Stimulated activated CD8-positive, alpha-beta memory T cell treated with anti-CD3 and anti-CD28 coated beads, Interleukin-4, amount 100 ng/mL, for 48 hours (primary cell): ENCODE measurements around the gene TM4SF5.
A peak's percentile ranks its signal among the peaks of the same experiment; 100 is the strongest.

ENCODE experiments used
- DNase-seq: peaks from one replicate; pipeline ENCODE4 v3.0.0-alpha.2; 2020

The TM4SF5 gene

DNA sequence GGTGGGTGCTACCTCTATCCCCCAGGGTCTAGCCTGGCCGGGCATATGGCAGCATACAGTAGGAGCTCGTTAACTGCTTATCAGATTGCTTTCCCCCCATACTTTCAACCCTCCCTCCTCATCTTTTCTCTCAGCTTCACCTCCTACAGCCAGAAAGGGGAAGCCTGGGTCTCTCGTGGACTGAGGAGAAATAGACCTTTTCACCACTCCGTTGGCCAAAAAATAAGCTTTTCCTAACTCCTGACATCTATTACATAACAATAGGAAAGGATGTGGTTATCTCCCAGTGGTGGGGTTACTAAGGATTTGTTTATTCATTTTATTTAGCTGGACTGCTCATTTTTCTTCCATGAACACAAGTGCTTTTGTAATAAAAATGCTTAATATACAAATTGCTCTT, 23.0 kb upstream of the TM4SF5 start:
- DNase-seq, result no peak

DNA sequence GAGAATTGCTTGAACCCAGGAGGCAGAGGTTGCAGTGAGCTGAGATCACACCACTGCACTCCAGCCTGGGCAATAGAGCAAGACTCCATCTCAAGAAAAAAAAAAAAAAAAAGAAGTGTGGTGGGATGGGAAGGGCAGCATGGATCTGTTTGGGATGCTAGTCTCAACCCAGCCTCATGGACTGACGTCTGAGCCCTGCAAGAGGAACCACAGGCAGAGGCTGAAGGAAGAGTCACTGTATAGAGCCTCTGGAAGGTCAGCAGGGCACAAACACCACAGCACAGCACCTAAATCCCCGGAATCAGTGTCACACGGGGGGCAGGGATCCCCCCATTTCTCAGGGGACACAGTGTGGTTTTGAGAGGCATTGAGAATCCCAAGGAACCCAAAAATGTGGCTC, 21.1 kb upstream of the TM4SF5 start:
- DNase-seq, result no peak

- DNase-seq, result no peak
These were observed 19.8 kb upstream of the TM4SF5 start for GRCh38 chr17:4751932-4752331.

GRCh38 chr17:4753392-4753791, 18.3 kb upstream of the TM4SF5 start:
- no peak for DNase-seq

DNA sequence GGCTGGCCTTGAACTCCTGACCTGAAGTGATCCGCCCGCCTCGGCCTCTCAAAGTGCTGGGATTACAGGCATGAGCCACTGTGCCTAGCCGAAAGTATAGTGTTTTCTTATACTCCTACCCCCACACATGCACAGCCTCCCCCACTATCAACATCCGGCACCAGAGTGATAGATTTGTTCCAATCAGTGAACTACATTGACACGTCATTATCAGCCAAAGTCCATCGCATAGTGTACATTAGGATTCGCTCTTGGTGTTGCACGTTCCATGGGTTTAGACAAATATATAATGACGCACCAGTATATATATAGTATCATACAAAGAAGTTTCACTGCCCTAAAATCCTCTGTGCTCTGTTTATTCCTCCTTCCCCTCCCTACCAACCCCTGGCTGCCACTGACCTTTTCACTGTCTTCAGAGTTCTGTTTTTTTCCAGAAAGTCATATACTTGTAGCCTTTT, 11.9 kb upstream of the TM4SF5 start:
- DNase-seq, result no peak

GRCh38 chr17:4764595-4764994, 7.1 kb upstream of the TM4SF5 start:
- DNase-seq, result no peak

- DNase-seq, result no peak
These were observed 5.5 kb upstream of the TM4SF5 start for GRCh38 chr17:4766201-4766600.

- no peak for DNase-seq
These were observed 5.0 kb upstream of the TM4SF5 start for GRCh38 chr17:4766723-4767122.

GRCh38 chr17:4768298-4768697, 3.4 kb upstream of the TM4SF5 start:
- DNase-seq, result no peak

DNA sequence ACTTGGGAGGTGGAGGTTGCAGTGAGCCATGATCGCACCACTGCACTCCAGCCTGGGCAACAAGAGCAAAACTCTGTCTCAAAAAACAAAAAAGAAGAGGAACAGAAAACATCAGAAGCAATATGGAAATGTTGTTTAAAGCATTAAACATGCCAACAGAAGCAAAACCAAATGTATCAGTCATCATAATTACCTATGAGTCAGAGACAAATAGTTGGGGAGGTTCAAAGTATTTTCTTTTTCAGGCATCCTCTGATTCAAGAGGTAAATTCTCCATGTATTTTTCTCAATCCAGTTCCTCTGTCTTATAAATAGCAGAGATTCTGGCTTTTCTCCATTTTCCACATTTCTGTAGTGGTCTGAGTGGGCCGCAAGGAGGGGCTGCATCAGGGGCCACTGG, 2.1 kb upstream of the TM4SF5 start:
- no peak for DNase-seq

DNA sequence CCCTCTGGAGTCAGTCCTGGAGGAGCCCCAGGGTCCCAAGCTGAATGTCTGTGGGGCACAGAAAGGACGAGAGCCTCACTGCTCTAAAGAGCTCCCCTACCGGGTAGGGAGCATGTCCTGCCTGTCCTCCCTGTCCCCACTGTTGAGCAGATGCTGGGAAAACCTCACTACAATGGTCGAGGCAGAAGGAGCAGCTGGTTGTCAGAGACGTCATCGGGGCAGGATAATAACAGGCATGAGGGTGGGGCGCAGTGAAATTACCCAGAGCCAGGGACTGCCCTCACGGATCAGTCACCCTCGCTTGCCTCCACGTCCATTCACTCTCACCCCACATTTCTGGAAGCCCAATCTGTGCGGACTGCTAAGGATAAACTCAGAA, 538 bp downstream of the TM4SF5 start:
- DNase-seq, result no peak

GRCh38 chr17:4777969-4778760, 6.5 kb downstream of the TM4SF5 start:
- DNase-seq, result no peak

- no peak for DNase-seq
These were observed 8.8 kb downstream of the TM4SF5 start for GRCh38 chr17:4780325-4780955.

GRCh38 chr17:4782652-4783051, 11.0 kb downstream of the TM4SF5 start:
- no peak for DNase-seq

GRCh38 chr17:4785311-4786105, 13.8 kb downstream of the TM4SF5 start:
- DNase-seq, result no peak

- no peak for DNase-seq
These were observed 14.4 kb downstream of the TM4SF5 start, which contains the start of gene VMO1 for GRCh38 chr17:4786106-4786511. Gene VMO1 (minus strand): TSS chr17:4786364. CDS start chr17:4786352, 12 bp downstream.

GRCh38 chr17:4786516-4786915, 14.8 kb downstream of the TM4SF5 start:
- DNase-seq, result no peak

DNA sequence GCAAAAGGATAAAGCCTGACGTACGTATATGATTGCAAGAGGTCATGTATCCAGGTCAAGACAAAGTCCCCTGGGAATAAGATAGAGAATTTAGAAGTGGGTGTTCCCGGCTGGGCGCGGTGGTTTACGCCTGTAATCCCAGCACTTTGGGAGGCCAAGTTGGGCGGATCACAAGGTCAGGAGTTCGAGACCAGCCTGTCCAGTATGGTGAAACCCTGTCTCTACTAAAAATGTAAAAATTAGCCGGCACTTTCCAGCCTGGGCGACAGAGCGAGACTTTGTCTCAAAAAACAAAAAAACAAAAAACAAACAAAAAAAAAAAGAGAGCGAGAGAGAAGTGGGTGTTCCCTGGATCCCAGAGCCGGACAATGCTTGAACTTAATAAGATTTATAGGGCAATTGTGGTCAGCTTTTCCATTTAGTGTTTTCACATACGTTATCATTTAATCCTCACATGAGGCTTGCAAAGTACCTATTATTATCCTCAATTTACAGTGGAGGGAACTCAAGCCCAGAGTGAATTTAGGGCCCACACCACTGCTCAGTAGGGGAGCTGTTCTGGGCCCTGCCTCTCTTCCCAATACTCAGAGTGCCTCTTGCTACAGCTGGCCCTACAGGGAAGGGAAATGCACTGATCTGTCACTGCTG, 16.6 kb downstream of the TM4SF5 start:
- no peak for DNase-seq

DNA sequence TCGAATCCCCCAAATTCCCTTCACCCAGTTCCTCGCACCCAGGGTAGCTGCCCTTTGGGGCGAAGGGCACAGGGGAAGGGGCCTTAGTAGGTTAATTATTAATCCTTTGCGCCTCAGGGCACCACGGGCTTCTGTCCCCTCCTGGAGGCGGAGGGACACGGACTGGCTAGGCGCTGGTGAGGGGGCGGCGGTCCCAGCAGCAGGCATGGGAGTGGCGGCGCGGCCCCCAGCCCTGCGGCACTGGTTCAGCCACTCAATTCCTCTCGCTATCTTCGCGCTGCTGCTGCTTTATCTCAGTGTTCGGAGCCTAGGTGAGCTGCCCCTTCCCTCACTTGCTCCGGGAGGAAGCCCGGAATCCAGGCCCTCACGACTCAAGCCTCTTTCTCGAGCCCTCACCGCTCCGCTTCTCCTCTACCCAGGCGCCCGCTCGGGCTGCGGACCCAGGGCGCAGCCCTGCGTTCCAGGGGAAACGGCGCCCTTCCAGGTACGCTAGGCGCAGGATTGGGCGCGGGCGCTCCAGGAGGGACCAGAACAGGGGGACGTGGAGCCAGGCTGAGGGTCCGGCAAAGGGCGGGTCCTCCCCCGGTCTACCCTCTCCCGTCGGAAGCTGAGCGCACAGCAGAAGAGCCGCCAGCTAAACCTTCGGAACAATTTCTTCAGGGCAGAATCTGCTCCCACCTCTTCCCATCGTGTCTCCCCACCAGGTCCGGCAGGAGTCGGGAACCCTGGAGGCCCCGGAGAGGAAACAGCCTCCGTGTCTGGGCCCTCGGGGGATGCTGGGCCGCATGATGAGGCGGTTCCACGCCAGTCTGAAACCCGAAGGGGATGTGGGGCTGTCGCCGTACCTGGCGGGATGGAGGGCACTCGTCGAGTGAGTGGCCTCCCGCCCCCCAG, 17.4 kb downstream of the TM4SF5 start, which contains the start of gene GLTPD2:
Gene GLTPD2, plus strand, starts transcription at position 158 of the 894 bp plus-strand sequence. Its CDS starts 48 bp downstream, at position 206.
- no peak for DNase-seq

DNA sequence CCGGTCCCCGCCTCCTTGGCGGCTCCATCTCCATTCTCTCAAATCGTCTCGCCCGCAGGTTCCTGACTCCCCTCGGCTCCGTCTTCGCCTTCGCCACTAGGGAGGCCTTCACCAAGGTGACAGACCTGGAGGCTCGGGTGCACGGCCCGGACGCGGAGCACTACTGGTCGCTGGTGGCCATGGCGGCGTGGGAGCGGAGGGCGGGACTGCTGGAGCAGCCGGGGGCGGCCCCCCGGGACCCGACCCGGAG, 17.9 kb downstream of the TM4SF5 start:
- DNase-seq, result no peak

DNA sequence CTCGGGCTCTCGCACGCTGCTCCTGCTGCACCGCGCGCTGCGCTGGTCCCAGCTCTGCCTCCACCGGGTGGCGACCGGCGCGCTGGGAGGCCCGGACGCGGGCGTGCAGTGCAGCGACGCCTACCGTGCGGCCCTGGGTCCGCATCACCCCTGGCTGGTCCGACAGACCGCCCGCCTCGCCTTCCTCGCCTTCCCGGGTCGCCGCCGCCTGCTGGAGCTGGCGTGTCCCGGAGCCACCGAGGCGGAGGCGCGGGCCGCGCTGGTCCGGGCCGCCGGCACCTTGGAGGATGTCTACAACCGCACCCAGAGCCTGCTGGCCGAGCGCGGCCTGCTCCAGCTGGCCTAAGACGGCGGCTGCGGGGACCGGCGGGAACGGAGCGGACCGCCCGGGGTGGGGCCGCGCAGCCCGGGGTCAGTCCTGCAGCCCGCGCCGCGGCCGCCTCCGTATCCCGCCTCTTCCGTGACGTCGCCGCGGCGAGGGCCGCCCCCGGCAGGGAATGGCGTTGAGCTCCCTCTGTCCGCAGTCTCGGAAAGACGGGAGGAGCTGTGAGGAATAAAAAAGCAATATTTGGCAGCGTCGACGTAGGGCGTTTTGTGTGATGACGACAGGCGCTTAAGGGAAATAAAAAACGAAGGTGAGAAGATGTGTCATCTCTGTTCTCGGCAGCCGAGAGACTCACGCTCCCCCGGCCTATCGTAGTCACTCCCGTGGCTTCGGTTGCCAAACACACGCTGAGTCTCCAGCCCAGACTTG, 18.4 kb downstream of the TM4SF5 start:
- peak; percentile 85 for DNase-seq

DNA sequence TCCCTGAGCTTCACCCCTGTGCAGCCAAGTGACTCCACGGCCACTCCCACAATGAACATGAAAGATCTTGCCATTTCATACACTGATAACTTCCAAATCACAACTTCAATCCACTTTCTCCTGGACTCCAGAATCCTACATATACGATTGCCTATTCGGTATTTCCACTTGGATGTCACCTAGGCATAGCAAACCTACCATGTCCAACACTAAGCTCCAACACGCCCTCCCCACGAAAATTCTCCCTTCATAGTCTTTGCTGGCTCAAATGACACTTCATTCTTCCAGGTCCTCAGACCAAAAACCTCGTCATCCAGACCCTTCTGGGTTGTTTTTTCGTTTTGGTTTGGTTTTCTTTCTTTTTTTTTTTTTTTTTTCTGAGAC, 19.0 kb downstream of the TM4SF5 start:
- DNase-seq, result no peak
